NB4 (cell line): ENCODE data around the gene YBX1.

ENCODE experiments used
- DNase-seq: peaks from one replicate; pipeline ENCODE4 v3.0.0; 2010; ENCODE audit warnings: low read depth
- H3K4me3 ChIP-seq: one replicate; pipeline ENCODE4 v1.5.1; 2011; ENCODE audit warnings: mild to moderate bottlenecking, low read depth, low read length, moderate library complexity
- CTCF ChIP-seq: IDR thresholded peaks from one replicate; pipeline ENCODE4 v1.5.1; 2012; ENCODE audit warnings: low read depth, low read length
- MAX ChIP-seq: IDR thresholded peaks from 2 replicates; pipeline ENCODE4 v1.6.1; 2011; ENCODE audit warnings: low read depth, low read length
- MYC ChIP-seq: IDR thresholded peaks from 2 replicates; pipeline ENCODE4 v1.6.1; 2011; ENCODE audit warnings: low read depth, low read length
- POLR2A ChIP-seq: IDR thresholded peaks from 2 replicates; pipeline ENCODE4 v1.6.1; 2011; ENCODE audit warnings: mild to moderate bottlenecking; ENCODE audit not compliant: insufficient read length; ENCODE audit errors: extremely low read depth

YBX1 gene

GRCh38 chr1:42681741-42682483 is at the start of gene YBX1:
Gene YBX1, plus strand, starts transcription at chr1:42682418. Its CDS starts 148 bp downstream, at chr1:42682566.
- H3K4me3 ChIP-seq, result peak within 1 kb of the TSS; percentile 98
- peak; percentile 98 for DNase-seq
- TF ChIP-seq MAX (peak; percentile 91), MYC (peak; percentile 97), POLR2A (peak; percentile 62), CTCF (no peak)

GRCh38 chr1:42639116-42639515 is 43.1 kb upstream of the YBX1 start:
- H3K4me3 ChIP-seq, result no peak overlapping the region
- no peak for DNase-seq
- no peak for TF ChIP-seq CTCF
- no peak for TF ChIP-seq POLR2A
- TF ChIP-seq MYC, result no peak
- no peak for TF ChIP-seq MAX

GRCh38 chr1:42646056-42646455 is 36.2 kb upstream of the YBX1 start:
- no peak for TF ChIP-seq MAX
- no peak for TF ChIP-seq CTCF
- no peak for TF ChIP-seq POLR2A
- no peak for TF ChIP-seq MYC
- peak; percentile 27 for DNase-seq
- no peak overlapping the region for H3K4me3 ChIP-seq

- H3K4me3 ChIP-seq, result peak overlapping the region; percentile 99
- peak; percentile 38 for DNase-seq
Measured at GRCh38 chr1:42657201-42657600, 25.0 kb upstream of the YBX1 start.

More at GRCh38 chr1:42657201-42657600, 25.0 kb upstream of the YBX1 start:
- TF ChIP-seq MAX (no peak; the same call in 1 of the 2 replicates), CTCF (no peak), MYC (no peak; the same call in 1 of the 2 replicates), POLR2A (no peak)
